ENCODE measurements around the gene TRIB2.

TRIB2 gene

GRCh38 chr2:12787891-12788801 is 71.4 kb downstream of the TRIB2 start:
- no peak for DNase-seq

GRCh38 chr2:12791906-12792305 is 75.2 kb downstream of the TRIB2 start:
- DNase-seq: no peak
